ENCODE data around the gene MYL12A.

DNA sequence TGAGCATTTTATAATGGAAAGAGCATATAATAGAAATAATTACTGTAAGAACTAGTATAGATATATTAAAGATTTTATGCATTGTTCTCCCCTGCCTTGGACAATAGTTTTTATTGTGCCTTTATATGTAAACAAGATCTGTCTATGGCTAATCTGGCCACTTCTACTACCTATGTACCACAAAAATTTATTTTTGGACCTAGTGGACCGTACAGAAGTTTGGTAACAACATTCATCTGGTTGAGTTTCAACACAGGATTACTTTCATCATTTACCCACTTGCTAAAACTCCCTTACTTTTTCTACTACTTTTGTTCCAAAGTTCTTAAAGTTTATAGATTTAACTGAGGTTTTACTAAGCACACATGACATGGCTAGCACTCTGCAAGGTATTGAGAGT lies 14.6 kb upstream of the MYL12A start:
- TF ChIP-seq CTCF (conservative IDR thresholded peaks at IDR 0.05; ENCODE audit: low read depth in 2 of 2) (no peak), EZH2 (IDR thresholded peaks at IDR 0.05; ENCODE audit: low read depth, unreplicated experiment) (no peak), JUNB (IDR thresholded peaks at IDR 0.05; ENCODE audit: unreplicated experiment) (no peak), REST (IDR thresholded peaks at IDR 0.05; ENCODE audit: unreplicated experiment) (no peak), STAT1 (IDR thresholded peaks at IDR 0.05; ENCODE audit: unreplicated experiment) (no peak), ETS1 (IDR thresholded peaks at IDR 0.05) (no peak), EZH2phosphoT487 (IDR thresholded peaks at IDR 0.05; ENCODE audit: unreplicated experiment) (no peak), ZNF114 (CRISPR knock-in tag; IDR thresholded peaks at IDR 0.05) (no peak), CREB1 (CRISPR knock-in tag; IDR thresholded peaks at IDR 0.05; ENCODE audit: low read depth) (no peak), POLR2AphosphoS5 (IDR thresholded peaks at IDR 0.05; ENCODE audit: low read depth) (no peak), ZNF331 (CRISPR knock-in tag; IDR thresholded peaks at IDR 0.05; ENCODE audit: low read depth) (no peak)
